CD4-positive, alpha-beta T cell treated with Interleukin-15 for 4 hours (primary cell): Measurements from ENCODE around the gene ATG10.
"Not testable (repeated sequence)": the region's sequence is repeated elsewhere in the genome, so short reads cannot be mapped to it uniquely, and the experiment has no call there.

Source experiments
- DNase-seq: peaks from one replicate; pipeline ENCODE4 v3.0.0-alpha.2; 2020; ENCODE audit warnings: low spot score

The ATG10 gene

GRCh38 chr5:82225525-82226172, 253.8 kb downstream of the ATG10 start:
- DNase-seq: peak; percentile 73

DNA sequence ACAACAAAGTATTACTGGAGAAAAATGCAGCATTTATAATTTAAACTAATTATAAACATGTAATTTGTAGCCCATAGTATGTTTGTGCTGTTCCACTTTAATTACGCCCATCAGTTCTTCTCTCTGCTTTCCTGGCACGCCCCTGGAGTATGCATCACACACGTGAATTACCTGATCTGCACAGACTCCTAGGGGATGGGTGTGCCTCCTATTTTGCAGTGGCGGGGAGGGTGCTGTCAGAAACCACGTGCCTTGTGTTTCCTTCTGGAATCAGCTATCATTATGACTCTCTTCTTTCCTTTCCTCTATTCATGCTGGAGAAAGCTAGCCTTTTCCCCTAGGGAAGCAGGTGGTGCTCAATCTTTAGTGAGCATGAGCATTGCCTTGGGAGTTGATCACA, 263.1 kb downstream of the ATG10 start:
- DNase-seq: no peak

GRCh38 chr5:82244151-82244550, 272.3 kb downstream of the ATG10 start:
- DNase-seq: no peak

DNA sequence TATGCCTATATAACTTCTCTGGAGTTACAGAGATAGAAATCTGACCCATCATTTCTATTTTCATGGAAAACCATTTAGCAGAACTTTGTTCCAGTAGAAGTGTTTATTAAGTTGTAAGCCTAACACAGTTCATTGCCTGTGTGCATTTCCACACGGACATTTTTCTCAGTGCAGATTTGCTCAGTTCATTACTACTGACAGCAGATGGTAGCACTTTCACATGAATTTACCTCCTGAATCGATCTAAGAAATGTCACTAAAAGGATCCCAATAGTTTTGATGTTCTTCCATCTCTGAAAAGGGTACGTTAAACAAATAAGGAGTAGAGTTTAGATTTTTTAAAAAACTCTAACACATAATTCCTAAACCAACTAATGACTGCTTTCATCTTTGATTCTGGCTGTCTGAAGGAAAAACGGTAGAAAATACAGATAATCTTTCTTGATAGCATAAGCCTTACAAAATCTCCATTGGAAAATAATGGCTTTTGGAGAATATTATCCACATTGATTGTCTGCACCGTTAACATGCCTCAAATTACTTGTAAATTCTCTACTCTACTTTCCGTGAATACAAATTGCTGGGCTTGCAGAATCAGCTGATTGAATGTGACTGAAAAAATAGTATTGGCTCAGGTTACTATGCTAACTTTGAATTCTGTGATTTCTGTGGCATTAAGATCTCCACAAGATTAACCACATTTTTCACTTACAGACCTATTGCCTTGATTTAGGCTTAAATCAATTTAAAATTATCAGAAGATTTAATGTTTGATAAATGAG, 273.2 kb downstream of the ATG10 start:
- no peak for DNase-seq

- no peak for DNase-seq
Observed at GRCh38 chr5:82246960-82247574, 275.2 kb downstream of the ATG10 start.

- no peak for DNase-seq
Observed at GRCh38 chr5:82252744-82253143, 280.9 kb downstream of the ATG10 start.

GRCh38 chr5:82255844-82256243, 284.0 kb downstream of the ATG10 start:
- no peak for DNase-seq

GRCh38 chr5:82257247-82257646, 285.4 kb downstream of the ATG10 start:
- DNase-seq: no peak

DNA sequence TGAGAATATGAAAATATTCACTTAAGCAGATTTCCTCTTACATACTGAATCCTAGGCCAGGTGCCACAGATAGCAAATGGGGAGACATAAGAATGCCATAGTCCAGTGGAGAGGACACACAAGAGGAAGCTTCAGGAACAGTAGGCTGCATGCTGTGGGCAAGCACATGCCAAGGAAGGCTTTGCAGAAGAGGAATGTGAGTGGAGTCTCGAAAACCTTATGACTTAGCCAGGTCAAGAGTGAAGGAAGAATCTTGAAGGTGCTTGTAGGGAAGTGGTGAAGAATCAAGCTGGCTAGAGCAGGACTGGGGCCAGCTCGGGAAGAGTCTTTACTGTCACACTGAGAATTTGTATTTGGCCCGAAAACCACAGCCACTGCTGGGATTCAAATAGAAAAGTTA, 285.9 kb downstream of the ATG10 start:
- no peak for DNase-seq

- DNase-seq: no peak
Observed at GRCh38 chr5:82259172-82259800, 287.5 kb downstream of the ATG10 start.

GRCh38 chr5:82265047-82265446, 293.2 kb downstream of the ATG10 start:
- no peak for DNase-seq

GRCh38 chr5:82267297-82267933, 295.6 kb downstream of the ATG10 start:
- DNase-seq: not testable (repeated sequence)

DNA sequence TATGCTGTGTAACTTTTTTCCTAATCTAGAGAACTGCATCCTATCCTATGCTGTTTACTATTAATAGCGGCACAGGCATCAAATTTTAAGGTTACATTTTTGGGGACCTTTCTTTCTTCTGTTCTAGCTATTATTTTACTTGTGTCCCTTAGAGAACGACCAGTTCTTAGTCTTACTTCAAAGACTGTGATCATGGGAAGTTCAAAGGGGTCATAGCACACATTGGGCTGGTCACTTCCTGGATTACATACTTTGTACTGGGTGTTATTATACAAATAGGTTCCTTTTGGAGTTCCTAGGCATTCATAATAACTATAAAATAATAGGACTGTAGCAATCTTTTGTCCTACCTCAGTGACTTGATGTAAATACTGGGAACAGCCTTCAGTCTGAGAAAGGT, 297.5 kb downstream of the ATG10 start:
- DNase-seq: not testable (repeated sequence)

- DNase-seq: not testable (repeated sequence)
Observed at GRCh38 chr5:82272571-82273356, 300.9 kb downstream of the ATG10 start.

- not testable (repeated sequence) for DNase-seq
Observed at GRCh38 chr5:82273426-82273825, 301.6 kb downstream of the ATG10 start.

DNA sequence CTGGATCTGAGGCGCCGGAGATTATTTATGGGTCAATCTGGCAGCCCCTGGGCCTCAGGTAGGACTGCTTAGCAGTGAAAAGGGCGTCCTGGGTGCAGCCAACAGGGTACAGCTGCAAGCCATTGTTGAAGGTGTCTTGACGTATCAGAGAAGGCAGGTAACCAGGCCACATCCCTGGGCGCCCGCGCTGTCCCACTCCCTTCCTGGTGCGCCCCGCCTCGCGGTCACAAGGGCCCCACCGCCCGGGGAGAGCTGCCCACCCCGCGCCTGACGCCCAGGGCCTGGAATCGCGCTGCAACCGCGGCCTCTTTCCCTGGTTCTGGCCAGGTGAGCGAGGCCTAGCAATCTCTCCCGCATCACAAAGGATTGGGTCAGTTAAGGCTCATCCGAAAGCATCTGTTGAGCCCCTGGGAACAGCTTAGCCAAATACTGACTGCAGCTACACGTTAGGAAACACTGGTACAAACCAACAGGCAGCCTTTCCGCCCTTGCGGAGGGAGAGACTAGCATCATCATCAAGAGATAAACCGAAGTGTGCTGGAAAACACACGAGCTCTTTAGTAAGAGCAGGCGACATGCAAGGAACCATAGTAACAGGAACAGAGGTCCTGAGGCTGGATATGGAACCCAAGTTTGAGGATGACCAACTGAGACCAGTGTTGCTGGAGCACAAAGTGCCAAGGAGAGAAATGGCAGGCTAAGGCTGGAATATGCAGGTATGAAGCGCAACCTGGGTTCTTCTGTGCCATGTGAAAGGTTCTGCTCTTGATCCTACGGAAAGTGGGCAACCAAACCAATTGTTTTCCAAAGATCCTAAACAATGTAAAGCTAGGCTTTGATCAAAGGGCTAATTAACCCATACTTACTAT, 302.8 kb downstream of the ATG10 start:
- DNase-seq: no peak

GRCh38 chr5:82275216-82275664, 303.4 kb downstream of the ATG10 start:
- DNase-seq: no peak

DNA sequence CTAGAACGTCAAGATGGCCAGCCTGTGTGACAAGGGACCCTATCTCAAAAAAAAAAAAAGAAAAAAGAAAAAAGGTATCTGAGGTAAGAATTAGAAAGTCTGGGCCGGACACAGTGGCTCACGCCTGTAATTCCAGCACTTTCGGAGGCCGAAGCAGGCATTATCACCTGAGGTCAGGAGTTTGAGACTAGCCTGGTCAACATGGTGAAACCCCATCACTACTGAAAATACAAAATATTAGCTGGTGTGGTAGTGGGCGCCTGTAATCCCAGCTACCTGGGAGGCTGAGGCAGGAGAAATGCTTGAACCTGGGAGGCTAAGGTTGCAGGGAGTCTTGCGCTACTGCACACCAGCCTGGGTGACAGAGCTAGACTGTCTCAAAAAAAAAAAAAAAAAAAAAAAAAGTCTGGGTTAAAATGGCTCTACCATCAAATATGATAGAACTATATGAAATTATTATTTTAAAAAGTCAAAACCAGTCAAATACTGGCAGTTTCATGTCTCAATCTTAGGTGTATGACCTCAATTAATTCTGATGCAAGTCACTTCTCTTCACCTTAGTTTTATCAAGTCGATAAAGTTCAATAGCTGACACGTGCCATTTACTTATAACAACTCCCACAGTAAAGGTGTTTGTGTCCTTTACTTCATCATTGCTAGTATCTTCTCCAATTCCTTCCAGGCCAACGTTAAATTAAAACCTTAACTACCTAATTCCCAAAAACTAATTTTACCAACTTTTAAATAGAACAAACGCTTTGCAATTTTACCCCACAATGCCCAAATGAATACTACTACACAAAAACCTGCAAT, 305.2 kb downstream of the ATG10 start:
- DNase-seq: no peak

DNA sequence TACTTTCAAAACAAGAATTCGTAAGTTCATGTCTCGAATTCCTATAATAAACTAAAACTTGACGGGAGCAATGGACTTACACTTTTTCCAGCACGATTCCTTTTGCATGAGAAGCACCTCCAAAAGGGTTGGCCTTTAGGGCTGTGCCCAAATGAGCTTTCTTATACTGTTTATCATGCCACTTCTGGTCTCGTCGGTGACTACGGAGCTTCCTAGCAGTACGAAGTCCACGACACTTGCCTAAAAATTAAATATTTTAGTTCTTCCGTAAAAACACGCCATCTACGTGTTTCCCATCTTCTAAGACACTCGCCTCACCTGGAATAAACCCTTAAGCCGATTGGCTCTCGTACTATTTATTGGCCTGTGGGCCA, 305.8 kb downstream of the ATG10 start:
- DNase-seq: peak; percentile 1
